BE2C (cell line): Measurements from ENCODE around the gene PRCD.

Source experiments
- DNase-seq: peaks from one replicate; pipeline ENCODE4 v3.0.0-alpha.2; 2020
- H3K27me3 ChIP-seq: fragments of 250-450 bp; sonication (Bioruptor Pico); 2 replicates; pipeline ENCODE4 v1.5.1; 2020; ENCODE audit warnings: mild to moderate bottlenecking
- H3K36me3 ChIP-seq: fragments of 250-450 bp; sonication (Bioruptor Pico); 2 replicates; pipeline ENCODE4 v1.5.1; 2020; ENCODE audit warnings: mild to moderate bottlenecking
- H3K4me1 ChIP-seq: fragments of 250-450 bp; sonication (Bioruptor Pico); 2 replicates; pipeline ENCODE4 v1.5.1; 2020
- H3K4me3 ChIP-seq: 2 replicates; pipeline ENCODE4 v1.5.1; 2011; ENCODE audit warnings: low read depth, low read length
- H3K9me3 ChIP-seq: fragments of 250-450 bp; sonication (Bioruptor Pico); 2 replicates; pipeline ENCODE4 v1.5.1; 2020
- CTCF ChIP-seq: IDR thresholded peaks from 2 replicates; pipeline ENCODE4 v1.5.1; 2012; ENCODE audit warnings: mild to moderate bottlenecking, low read depth, low read length

PRCD gene

DNA sequence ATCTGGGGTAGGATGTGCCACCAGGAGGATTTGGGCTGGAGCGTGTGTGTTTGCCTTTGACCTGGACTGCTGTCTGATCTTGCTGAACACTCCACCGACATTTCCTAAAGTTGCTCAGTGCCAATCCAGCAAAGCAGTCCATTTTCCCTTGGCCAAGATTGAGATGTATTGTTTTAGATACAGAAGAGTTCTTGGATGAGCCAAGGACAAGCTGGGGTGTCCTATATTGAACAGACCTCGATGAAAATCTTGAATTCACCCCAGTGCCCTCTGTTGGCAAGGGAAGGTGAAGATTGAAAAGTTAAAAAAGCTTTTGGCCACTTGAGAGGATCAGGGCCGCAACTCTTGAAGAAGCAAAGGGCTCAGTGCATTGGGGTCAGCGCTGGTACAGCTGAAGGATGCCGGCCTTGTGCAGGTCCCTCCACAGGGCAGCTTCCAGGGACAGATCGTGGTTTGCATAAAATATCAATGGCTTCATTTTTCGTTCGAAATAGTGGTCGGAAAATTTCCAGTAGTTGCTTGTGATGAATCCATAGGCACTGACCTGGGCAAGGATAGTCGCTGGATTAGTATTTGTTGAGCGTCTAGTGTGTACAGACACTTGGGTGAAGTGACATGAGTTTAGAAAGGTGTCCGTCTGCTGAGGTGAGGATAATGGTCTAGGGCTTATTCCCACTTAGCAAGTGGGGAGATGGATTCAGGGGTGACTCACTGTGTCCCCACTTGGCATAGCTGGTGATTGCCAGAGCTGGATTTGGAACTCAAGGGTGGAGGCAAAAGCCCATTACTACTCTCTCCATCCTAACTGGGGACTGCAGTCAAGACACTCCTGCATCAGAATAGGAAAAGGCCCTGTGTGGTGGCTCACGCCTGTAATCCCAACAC, 26.1 kb downstream of the PRCD start:
- DNase-seq, result no peak
- H3K9me3 ChIP-seq, result no peaks in the 10 kb centered on the region
- no peak for TF ChIP-seq CTCF
- peaks cover 9% of the 10 kb centered on the region for H3K4me1 ChIP-seq
- H3K27me3 ChIP-seq, result 0 out of 2 replicates have a peak, but pooled peaks cover 3% of the 10 kb centered on the region
- no peak overlapping the region for H3K4me3 ChIP-seq
- peaks cover 47% of the 10 kb centered on the region for H3K36me3 ChIP-seq

GRCh38 chr17:76566613-76566943, 26.7 kb downstream of the PRCD start:
- peaks cover 9% of the 10 kb centered on the region for H3K4me1 ChIP-seq
- H3K4me3 ChIP-seq, result no peak overlapping the region
- DNase-seq, result no peak
- no peaks in the 10 kb centered on the region for H3K9me3 ChIP-seq
- TF ChIP-seq CTCF, result no peak
- H3K27me3 ChIP-seq, result 0 out of 2 replicates have a peak, but pooled peaks cover 3% of the 10 kb centered on the region
- peaks cover 41% of the 10 kb centered on the region for H3K36me3 ChIP-seq

DNA sequence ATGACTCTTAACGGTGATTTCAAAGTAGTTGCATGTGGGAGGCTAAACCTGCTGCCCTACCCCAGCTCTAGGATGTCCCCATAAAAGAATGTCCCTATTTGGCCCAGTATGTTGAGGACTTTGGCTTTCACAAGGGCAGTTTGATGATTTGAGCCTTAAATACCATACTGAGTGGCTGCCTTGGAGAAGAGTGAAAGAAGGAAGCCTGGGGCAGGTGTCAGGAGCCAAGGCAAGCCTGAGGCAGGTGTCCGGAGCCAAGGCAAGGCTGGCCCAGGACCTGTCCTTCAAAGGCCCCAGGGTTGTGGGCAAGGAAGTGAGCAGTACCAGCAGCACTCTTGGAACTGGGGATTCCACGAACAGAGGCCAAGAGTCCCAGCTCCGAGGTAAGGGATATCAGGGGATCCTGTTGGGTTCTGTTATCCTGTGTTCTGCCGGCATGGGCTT, 27.2 kb downstream of the PRCD start:
- TF ChIP-seq CTCF, result no peak
- Histone ChIP-seq H3K4me3 (no peak overlapping the region), H3K36me3 (peaks cover 37% of the 10 kb centered on the region), H3K9me3 (no peaks in the 10 kb centered on the region), H3K4me1 (peaks cover 9% of the 10 kb centered on the region), H3K27me3 (0 out of 2 replicates have a peak, but pooled peaks cover 3% of the 10 kb centered on the region)
- no peak for DNase-seq

DNA sequence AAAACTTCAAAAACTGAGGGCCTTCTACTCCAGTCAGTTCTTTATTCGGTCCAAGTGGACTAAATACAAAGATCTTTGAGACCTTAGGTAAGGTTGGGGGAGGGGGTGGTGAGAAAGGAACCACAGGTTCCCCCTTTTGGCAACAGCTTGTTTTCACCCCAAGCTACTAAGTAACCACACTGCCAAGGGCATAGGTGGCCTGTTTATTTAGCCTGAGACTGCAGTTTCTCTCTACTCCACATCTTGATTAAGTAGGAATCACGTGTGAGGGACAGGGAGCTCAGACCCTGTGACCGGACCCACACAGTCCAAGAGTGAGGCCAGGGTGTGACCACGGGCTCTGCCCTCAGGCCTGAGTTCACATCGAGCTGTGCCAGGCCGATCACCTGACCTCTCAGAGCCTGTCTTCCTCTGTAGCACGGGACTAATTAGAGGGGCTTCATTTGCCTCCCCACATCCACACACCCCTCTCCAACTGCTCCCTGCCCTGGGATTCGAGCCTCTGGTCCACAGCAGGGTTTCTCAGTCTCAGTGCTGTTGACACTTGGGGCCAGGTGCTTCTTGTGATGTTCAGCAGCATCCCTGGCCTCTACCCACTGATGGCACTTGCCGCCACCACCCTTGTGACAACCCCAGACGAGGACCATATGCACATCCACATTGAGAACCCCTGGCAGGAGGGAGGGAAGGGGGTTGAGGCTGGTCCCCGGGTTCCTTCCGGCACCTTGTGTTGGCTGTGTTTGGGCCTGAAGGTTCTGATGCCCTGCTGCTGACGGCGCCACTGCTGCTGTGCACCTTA, 28.0 kb downstream of the PRCD start:
- Histone ChIP-seq H3K4me3 (no peak overlapping the region), H3K36me3 (peaks cover 31% of the 10 kb centered on the region), H3K9me3 (no peaks in the 10 kb centered on the region), H3K4me1 (peaks cover 6% of the 10 kb centered on the region), H3K27me3 (0 out of 2 replicates have a peak, but pooled peaks cover 3% of the 10 kb centered on the region)
- no peak for DNase-seq
- no peak for TF ChIP-seq CTCF

DNA sequence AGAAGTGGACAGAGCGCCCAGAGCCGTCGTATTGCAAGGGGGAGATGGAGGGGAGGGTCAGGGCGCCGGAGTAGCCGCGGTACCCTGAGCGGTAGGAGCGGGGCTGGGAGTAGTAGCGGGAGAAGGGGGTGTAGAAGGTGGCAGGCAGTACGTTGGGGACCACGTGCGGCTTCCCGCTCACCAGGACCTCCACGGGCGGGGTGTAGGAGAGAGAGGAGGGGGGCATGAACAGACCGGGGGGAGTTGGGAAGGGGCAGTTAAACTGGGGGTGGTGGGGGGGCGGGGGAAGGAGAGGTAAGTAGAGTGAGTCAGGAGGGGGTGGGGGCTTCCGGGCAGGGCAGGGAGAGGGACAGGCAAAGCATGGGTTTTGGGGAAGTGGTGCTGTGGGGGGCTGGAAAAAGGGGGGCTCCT, 29.0 kb downstream of the PRCD start:
- no peak for TF ChIP-seq CTCF

More for the DNA sequence above, 29.0 kb downstream of the PRCD start:
- Histone ChIP-seq H3K4me1 (peaks cover 5% of the 10 kb centered on the region), H3K4me3 (no peak overlapping the region), H3K9me3 (no peaks in the 10 kb centered on the region), H3K36me3 (peaks cover 28% of the 10 kb centered on the region), H3K27me3 (0 out of 2 replicates have a peak, but pooled peaks cover 3% of the 10 kb centered on the region)
- no peak for DNase-seq
